Measurements from ENCODE around the gene PPP1R14C. TPM values are rescaled to one million over a fixed set of nuclear protein-coding genes. Genes with fewer than 3 reads are reported as not detected.

PPP1R14C gene
- total and polyA plus RNA-seq, 2 experiments from 2014 or later, result 106 to 190 TPM

DNA sequence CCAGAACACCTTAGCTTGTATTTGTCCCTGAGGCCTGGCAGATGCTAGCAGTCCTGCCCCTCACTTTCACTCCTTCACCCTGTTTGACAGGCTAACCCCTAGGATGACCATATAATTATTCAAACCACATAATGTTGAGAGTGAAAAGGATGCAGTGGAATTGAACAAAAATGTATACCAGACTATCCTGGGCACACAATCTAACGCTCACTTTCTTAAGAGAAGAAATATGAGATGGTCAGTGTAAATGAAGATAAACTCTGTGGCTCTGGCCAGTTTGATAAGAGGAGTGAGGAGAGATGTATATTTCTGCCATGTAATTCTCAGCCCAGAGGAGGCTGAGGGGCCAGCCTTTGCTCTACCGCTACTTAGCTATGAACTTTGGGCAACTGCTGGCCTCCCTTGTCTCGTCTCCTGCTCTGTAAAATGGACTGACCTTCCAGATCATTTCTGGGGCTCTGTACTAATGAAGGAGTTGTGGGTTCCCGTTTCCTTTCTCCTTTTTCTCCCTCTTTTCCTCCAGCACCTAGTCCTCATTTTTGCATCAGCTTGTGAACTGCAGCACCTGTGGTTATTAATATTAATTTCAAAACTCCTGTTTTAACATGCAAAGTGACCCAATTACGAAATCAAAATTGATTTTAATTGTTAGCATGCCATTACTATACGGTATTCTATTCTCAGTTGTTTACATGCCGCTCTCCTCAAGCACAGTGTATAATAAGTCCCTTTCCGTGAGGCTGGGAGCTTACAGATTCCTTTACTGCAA, 133.5 kb downstream of the PPP1R14C start:
- no peaks in the 10 kb centered on the region for H3K36me3 ChIP-seq
- H3K4me3 ChIP-seq, result no peak overlapping the region
- H3K27ac ChIP-seq, result no peak overlapping the region
- TF ChIP-seq, protein P1, sequence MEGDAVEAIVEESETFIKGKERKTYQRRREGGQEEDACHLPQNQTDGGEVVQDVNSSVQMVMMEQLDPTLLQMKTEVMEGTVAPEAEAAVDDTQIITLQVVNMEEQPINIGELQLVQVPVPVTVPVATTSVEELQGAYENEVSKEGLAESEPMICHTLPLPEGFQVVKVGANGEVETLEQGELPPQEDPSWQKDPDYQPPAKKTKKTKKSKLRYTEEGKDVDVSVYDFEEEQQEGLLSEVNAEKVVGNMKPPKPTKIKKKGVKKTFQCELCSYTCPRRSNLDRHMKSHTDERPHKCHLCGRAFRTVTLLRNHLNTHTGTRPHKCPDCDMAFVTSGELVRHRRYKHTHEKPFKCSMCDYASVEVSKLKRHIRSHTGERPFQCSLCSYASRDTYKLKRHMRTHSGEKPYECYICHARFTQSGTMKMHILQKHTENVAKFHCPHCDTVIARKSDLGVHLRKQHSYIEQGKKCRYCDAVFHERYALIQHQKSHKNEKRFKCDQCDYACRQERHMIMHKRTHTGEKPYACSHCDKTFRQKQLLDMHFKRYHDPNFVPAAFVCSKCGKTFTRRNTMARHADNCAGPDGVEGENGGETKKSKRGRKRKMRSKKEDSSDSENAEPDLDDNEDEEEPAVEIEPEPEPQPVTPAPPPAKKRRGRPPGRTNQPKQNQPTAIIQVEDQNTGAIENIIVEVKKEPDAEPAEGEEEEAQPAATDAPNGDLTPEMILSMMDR (IDR thresholded peaks at IDR 0.05; ENCODE audit: low read depth, low read length), result no peak
- no peak for DNase-seq (ENCODE audit: low read depth in 1 of 2, low spot score in 1 of 2)
- no peaks in the 10 kb centered on the region for H3K9me3 ChIP-seq (ENCODE audit: low read depth)
- H3K27me3 ChIP-seq, result no peaks in the 10 kb centered on the region
- peaks cover 11% of the 10 kb centered on the region for H3K4me1 ChIP-seq (ENCODE audit: low read depth)

DNA sequence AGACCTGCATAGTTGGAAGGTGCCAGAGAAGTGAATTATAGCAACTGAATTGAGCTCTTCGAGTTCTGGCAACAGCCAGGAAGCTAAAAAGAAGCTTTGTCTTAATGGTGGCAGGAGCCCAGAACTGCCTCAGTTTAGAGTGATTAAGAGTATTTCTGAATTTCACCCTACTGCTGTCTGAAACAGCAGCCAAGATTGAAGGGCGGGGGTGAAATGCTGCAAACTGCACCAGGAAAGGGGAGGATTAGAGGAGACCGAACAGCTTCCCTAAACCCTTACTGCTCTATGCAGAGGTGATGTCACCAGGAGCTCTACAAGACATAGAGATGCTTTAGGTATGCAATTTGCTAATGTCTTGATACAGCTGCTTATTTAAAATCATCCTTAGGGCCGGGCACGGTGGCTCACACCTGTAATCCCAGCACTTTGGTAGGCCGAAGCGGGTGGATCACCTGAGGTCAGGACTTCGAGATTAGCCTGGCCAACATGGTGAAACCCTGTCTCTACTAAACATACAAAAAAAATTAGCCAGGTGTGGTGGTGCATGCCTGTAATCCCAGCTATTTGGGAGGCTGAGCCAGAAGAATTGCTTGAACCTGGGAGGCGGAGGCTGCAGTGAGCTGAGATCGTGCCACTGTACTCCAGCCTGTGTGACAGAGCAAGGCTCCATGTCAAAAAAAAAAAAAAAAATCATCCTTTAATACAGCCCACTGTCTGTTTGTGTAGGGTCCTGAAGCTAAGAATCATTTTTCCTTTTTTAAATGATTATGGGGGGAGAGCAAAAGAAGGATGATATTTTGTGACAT, 134.3 kb downstream of the PPP1R14C start:
- Histone ChIP-seq H3K27me3 (no peaks in the 10 kb centered on the region), H3K4me3 (no peak overlapping the region), H3K9me3 (ENCODE audit: low read depth) (no peaks in the 10 kb centered on the region), H3K27ac (no peak overlapping the region), H3K36me3 (no peaks in the 10 kb centered on the region), H3K4me1 (ENCODE audit: low read depth) (peaks cover 11% of the 10 kb centered on the region)
- DNase-seq (ENCODE audit: low read depth in 1 of 2, low spot score in 1 of 2), result no peak
- TF ChIP-seq, protein P1 (IDR thresholded peaks at IDR 0.05; ENCODE audit: low read depth, low read length), result no peak

DNA sequence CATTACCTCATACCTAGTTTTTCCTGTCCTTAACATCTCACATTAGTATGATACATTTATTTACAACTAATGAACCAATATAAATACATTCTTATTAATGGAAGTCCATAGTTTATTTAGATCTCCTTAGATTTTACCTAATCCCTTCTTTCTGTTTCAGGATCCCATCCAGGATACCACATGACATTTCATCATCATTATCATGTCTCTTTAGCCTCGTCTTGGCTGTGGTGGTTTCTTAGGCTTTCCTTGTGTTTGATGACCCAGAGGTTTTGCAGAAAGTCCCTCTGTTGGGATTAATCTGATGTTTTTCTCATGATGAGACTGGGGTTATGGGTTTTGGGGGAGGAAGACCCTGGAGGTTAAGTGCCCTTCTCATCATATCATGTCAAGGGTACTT, 136.7 kb downstream of the PPP1R14C start:
- TF ChIP-seq, protein P1 (IDR thresholded peaks at IDR 0.05; ENCODE audit: low read depth, low read length), result no peak

DNA sequence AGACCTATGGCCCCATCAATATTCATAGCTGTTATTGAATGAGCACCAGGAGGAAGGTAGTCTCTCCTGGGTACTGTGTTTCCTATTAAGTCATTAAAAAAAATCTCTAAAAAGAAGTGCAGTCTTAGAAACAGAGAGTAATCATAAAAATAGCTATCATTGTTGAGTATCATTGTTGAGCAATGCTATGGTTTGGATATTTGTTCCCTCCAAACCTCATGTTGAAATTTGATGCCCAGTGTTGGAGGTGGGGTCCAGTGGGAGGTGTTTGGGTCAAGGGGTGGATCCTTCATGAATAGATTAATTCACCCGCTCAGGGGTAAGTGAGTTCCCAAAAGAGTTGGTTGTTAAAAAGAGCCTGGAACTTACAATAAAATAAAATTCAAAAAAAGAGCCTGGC, 137.9 kb downstream of the PPP1R14C start:
- peak in 1 of 2 donors; percentile 20 for DNase-seq (ENCODE audit: low read depth in 1 of 2, low spot score in 1 of 2)
- TF ChIP-seq, protein P1 (IDR thresholded peaks at IDR 0.05; ENCODE audit: low read depth, low read length), result no peak
- Histone ChIP-seq H3K9me3 (ENCODE audit: low read depth) (no peaks in the 10 kb centered on the region), H3K4me3 (no peak overlapping the region), H3K4me1 (ENCODE audit: low read depth) (peaks cover 8% of the 10 kb centered on the region), H3K27ac (no peak overlapping the region), H3K36me3 (no peaks in the 10 kb centered on the region), H3K27me3 (no peaks in the 10 kb centered on the region)

More for the DNA sequence above, 136.7 kb downstream of the PPP1R14C start:
- no peaks in the 10 kb centered on the region for H3K9me3 ChIP-seq (ENCODE audit: low read depth)
- DNase-seq (ENCODE audit: low read depth in 1 of 2, low spot score in 1 of 2), result no peak
- H3K4me1 ChIP-seq (ENCODE audit: low read depth), result peaks cover 8% of the 10 kb centered on the region
- no peaks in the 10 kb centered on the region for H3K27me3 ChIP-seq
- no peak overlapping the region for H3K27ac ChIP-seq
- H3K36me3 ChIP-seq, result no peaks in the 10 kb centered on the region
- H3K4me3 ChIP-seq, result no peak overlapping the region

DNA sequence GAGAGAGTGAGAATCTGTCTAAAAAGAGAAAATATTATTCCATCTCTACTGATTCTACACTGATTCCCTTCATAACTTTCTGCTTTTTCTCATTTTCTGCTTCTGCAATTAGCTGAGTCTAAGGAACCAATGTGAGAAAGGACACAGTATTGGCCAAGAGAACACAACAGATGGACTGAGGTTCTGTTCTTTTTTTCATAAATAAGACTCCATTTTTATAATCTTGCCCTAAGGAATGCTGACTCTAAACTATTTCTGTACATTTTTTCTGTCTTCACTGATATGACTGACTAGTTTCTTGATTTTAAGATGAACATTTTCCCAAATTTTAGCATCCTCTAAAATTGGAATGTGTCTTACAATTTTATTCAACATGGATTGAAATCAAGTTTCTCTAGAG, 138.9 kb downstream of the PPP1R14C start:
- no peak overlapping the region for H3K4me3 ChIP-seq
- no peaks in the 10 kb centered on the region for H3K27me3 ChIP-seq
- no peaks in the 10 kb centered on the region for H3K36me3 ChIP-seq
- TF ChIP-seq, protein P1 (IDR thresholded peaks at IDR 0.05; ENCODE audit: low read depth, low read length), result no peak
- no peak for DNase-seq (ENCODE audit: low read depth in 1 of 2, low spot score in 1 of 2)
- peaks cover 2% of the 10 kb centered on the region for H3K4me1 ChIP-seq (ENCODE audit: low read depth)
- no peaks in the 10 kb centered on the region for H3K9me3 ChIP-seq (ENCODE audit: low read depth)
- no peak overlapping the region for H3K27ac ChIP-seq

Data from cardiac muscle cell (in vitro differentiated cells and primary cell).